GM18858 (cell line): ENCODE measurements around the gene MRGPRG.
"Not testable (repeated sequence)": the region's sequence is repeated elsewhere in the genome, so short reads cannot be mapped to it uniquely, and the experiment has no call there.

Experiments used
- ATAC-seq: cut with Tn5 transposase; IDR thresholded peaks from one replicate; pipeline ENCODE4 v1.9.1; 2021; ENCODE audit not compliant: unreplicated experiment

MRGPRG gene

DNA sequence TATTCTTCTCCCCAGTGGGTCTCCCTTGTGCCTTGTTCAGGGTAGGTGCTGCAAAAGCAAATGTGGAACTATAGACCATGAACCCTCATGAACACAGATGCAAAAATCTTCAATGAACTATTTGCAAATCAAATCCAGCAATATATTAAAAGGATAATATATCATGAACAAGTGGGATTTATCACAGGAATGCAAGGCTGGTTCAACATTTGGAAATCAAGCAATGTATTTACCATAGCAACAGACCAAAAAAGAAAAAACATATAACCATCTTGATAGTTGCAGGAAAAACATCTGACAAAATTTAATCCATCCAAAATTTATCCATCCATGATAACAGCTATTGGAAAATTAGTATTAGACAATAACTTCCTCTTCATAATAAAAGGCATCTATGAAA is 42.1 kb downstream of the MRGPRG start:
- ATAC-seq = no peak

DNA sequence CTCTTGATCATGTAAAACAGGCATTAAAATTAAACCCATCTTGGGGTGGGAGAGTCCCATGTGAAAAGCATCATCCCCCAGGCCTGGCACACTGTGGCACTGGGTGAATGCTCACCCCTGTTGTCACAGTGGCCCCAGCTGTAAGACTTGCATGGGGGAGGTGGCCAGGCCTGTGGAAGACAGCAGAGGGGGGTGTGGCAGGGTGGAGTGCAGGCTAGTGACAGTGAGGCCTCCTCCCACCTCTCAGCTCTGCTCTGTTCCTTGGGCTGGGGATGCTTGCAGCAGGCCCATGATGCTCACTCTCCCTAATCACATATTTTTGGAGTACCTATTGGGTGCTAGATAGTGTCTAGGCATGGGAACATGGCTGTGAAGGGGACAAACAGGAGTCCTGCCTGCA is 43.4 kb downstream of the MRGPRG start:
- ATAC-seq = no peak

DNA sequence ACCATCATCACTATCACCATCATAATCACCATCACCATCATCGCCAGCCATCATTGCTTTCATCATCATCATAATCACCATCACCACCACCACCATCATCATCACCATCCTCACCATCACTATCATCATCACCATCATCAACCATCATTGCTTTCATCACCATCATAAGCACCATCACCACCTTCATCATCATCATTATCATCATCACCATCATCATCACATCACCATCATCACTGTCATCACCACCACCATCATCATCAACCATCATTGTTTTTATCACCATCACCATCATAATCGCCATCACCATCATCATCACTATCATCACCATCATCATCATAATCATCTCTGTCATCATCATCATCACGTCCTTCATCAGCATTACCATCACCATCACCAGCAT is 44.2 kb downstream of the MRGPRG start:
- ATAC-seq = no peak

DNA sequence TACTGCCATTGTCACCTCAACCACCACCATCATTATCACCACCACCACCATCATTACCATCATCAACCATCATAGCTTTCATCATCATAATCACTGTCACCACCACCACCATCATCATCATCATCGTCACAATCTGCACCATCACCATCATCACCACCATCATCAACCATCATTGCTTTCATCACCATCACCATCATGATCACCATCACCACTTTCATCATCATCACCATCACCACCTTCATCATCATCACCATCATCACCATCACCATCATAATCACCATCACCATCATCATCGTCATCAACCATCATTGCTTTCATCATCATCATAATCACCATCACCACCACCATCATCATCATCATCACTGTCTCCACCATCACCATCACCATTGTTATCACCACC is 44.8 kb downstream of the MRGPRG start:
- ATAC-seq = no peak

DNA sequence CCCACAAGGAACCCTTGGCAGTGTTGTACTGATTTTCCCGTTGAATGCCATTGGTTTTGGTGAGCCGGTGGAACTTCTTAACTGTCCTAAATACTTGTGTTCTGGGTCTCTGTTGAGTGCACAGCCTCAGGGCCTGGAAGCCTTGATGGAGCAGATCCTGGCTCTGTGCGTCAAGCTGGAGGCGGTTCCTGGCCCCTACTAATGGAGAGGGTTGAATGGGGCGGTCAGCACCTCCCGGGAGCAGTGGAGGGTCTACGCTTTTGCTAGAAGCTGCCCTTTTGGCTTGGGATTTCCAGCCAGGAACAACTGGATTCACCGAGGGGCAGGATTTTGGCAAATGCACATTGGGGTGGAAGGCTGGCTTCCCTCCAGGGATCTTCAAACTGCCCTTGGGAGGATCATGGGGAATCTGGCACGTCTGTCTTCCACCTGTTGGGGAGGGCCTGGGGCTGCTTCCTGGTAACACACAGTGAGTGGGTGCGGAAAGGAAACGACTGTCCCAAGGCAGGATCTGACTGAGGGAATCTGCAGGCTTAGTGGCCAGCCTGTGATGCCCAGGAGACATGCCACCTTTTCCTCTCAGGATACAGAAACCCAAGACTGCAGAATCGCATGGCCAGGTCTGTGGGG is 46.6 kb downstream of the MRGPRG start:
- ATAC-seq = no peak

DNA sequence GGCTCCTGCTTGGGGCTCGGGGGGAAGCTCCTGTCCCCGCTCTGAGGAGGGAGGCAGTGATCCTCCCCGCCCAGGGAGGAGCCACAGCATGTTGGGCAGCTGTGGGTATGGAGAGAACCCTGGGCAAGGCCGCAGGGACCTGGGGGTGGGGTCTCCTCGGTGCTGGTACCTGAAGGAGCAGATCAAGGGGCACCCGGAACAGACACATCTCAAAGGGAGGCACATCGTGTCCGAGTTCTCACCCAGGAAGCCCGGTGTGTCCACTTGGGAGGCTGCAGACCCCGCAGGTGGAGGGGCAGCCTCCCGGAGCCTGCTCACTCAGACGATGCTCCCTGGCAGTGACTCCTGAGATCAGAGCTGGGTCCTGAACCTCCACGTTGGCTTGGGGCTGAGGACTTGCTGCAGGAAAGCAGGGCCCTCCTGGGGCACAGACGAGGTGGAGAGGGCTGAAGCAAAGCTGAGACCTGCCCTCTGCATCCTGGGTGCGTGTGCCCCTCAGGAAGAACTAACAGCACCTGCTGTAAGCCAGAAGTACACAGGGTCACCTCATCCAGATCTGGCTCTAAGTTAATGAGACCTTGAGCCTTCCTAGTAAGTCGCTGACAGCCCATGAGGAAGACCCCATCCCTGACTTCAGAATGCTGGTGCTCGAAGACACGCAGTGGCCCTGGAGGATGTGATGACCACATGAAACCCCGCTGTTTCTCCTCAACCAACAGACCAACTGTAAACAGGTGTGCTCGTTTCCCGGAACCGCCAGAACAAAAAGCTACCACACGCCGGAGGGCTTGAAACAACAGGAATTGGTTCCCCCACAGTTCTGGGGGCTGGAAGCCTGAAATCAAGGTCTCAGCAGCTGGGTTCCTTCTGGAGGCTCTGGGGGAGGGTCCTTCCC is 47.6 kb downstream of the MRGPRG start:
- no peak for ATAC-seq

DNA sequence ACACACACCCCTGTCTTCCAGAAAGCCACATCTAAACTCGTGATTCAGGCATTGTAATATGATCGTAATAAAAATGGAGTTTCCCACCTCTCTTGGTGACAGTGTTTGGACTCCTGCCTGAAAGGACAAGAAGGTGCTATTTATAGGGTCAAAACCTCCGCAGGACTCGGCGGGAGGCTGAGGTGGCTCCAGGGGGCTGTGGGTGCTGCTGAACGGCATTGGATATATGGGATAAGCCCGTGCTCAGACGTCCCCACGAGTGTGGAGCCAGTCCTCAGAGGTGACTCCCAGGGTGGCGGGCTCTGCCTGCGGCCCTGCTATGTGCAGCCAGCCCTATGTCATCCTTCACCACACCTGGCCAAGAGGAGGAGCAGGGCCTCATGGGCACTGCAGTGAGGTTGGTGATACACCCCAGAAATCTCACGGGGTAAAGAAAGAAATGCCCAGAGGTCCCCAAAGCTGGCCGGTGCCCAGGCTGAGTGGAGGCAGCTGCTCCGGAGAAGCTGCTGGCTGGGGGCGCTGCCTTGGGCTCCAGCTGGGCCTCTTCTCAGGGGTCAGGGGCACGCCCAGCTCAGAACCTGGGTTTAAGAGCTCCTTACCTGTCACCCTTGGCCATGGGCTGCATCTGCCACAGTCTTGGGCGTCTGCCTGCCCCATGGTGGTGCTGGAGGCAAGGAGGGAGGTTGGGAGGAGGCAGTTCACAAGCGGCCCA is 48.4 kb downstream of the MRGPRG start:
- no peak for ATAC-seq

DNA sequence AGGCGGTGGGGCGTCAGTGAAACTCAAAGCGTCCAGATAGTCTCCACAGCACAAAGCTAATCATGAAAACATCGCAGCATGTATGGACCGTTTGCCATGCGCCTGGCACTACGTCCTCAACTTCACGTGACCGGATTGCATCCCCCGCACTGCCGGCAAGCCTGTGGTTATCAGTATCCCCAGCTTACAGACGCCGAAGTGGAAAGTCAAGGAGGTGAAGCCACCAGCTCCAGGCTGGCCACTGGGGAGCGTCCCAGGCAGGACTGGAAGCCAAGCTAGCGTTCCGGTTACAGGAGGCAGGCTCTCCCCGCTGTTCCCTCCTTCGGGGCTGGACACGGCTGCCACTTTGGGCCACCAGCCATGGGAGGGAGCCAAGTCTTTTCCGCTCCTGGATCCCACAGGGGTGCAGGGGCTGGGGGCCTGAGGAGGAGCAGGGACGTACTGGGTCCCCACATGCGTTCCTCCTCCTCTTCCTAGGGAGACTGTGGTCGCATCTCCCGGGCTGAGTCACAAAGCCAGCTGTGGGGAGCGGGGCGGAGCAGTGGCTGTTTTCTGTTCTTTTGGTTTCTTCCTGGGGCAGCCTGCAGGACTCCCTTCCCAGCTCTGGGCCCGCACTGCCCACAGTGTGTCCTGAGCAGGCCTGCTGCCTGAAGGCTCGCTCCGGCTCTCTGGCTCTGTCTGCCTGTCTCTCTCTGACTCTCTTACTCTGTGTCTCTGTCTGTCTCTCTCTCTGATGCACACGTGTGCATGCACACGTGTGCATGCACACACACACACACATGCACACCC is 49.2 kb downstream of the MRGPRG start:
- no peak for ATAC-seq

DNA sequence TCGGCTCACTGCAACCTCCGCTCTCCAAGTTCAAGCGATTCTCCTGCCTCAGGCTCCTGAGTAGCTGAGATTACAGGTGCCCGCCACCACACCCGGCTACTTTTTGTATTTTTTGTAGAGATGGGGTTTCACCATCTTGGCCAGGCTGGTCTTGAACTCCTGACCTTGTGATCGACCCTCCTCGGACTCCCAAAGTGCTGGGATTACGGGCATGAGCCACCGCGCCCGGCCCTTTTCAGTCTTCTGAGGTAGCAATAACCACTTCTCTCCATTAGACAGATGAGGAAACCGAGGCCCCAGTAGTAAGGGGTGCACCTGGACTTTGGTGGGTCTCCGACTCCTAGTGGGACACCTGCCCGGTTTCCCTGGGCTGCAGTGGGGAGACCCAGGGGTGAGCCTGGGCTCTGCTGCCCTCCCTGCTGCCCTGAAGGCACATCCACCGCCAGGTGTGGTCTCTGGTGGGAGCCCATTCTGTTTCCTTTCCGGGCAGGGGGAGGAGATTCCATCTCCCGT is 49.8 kb downstream of the MRGPRG start:
- ATAC-seq = not testable (repeated sequence)
